ENCODE measurements around the gene DOK5.

The DOK5 gene

GRCh38 chr20:54488442-54488841 is 13.0 kb downstream of the DOK5 start:
- no peak for DNase-seq (ENCODE audit: low read depth)
- H3K4me3 ChIP-seq (ENCODE audit: low read length) = no peak overlapping the region
- TF ChIP-seq CTCF (IDR thresholded peaks at IDR 0.05; ENCODE audit: insufficient read depth, low read depth, low read length, missing control alignments) = no peak

GRCh38 chr20:54491506-54491905 is 16.1 kb downstream of the DOK5 start:
- DNase-seq (ENCODE audit: low read depth) = no peak
- TF ChIP-seq CTCF (IDR thresholded peaks at IDR 0.05; ENCODE audit: insufficient read depth, low read depth, low read length, missing control alignments) = no peak
- H3K4me3 ChIP-seq (ENCODE audit: low read length) = no peak overlapping the region

GRCh38 chr20:54494303-54495006 is 19.1 kb downstream of the DOK5 start:
- no peak for DNase-seq (ENCODE audit: low read depth)
- H3K4me3 ChIP-seq (ENCODE audit: low read length) = no peak overlapping the region
- no peak for TF ChIP-seq CTCF (IDR thresholded peaks at IDR 0.05; ENCODE audit: insufficient read depth, low read depth, low read length, missing control alignments)

GRCh38 chr20:54497931-54498718 is 22.7 kb downstream of the DOK5 start:
- H3K4me3 ChIP-seq (ENCODE audit: low read length) = no peak overlapping the region
- no peak for TF ChIP-seq CTCF (IDR thresholded peaks at IDR 0.05; ENCODE audit: insufficient read depth, low read depth, low read length, missing control alignments)
- no peak for DNase-seq (ENCODE audit: low read depth)

- no peak for TF ChIP-seq CTCF (IDR thresholded peaks at IDR 0.05; ENCODE audit: insufficient read depth, low read depth, low read length, missing control alignments)
- no peak for DNase-seq (ENCODE audit: low read depth)
- no peak overlapping the region for H3K4me3 ChIP-seq (ENCODE audit: low read length)
These were observed 23.7 kb downstream of the DOK5 start for GRCh38 chr20:54499111-54499510.

- H3K4me3 ChIP-seq (ENCODE audit: low read length) = no peak overlapping the region
- TF ChIP-seq CTCF (IDR thresholded peaks at IDR 0.05; ENCODE audit: insufficient read depth, low read depth, low read length, missing control alignments) = no peak
- DNase-seq (ENCODE audit: low read depth) = no peak
These were observed 26.8 kb downstream of the DOK5 start for GRCh38 chr20:54502179-54502578.

All from epithelial cell of esophagus (primary cell).